K562 treated with DMSO at 1 percent for 4 hours (cell line): ENCODE measurements around the gene CCDC134. TPM values are rescaled to one million over a fixed set of nuclear protein-coding genes. Genes with fewer than 3 reads are reported as not detected.

Source experiments
- total RNA-seq: library from RNA; unstranded; fragments of 300-600 nt; gene quantifications from 2 replicates; pipeline ENCODE4 v1.2.3, GENCODE V29; 2022; ENCODE audit not compliant: insufficient read depth

The CCDC134 gene
- 2.4 and 4.0 TPM in 2 replicates for total RNA-seq

GRCh38 chr22:41800348-41801146, at the start of gene CCDC134:
Gene CCDC134, plus strand, starts transcription at chr22:41800679. Its CDS starts 8,212 bp downstream, at chr22:41808891.

GRCh38 chr22:41832553-41833368, 32.3 kb downstream of the CCDC134 start, which contains the start of gene SREBF2:
Gene SREBF2, plus strand, starts transcription at chr22:41833105. Its CDS starts 166 bp downstream, at chr22:41833271.

Other genes starting within 250 kb of the CCDC134 start
- gene CSDC2, start 239.7 kb upstream of the CCDC134 start, total RNA-seq, result not detected in 2 replicates
- 41.3 and 54.8 TPM in 2 replicates for gene PMM1, start 210.8 kb upstream of the CCDC134 start, total RNA-seq
- 12.7 and 14.7 TPM in 2 replicates for gene DESI1, start 179.6 kb upstream of the CCDC134 start, total RNA-seq
- gene XRCC6, start 179.4 kb upstream of the CCDC134 start, total RNA-seq, result 255 and 261 TPM in 2 replicates
- gene SNU13, start 111.8 kb upstream of the CCDC134 start, total RNA-seq, result 112 and 113 TPM in 2 replicates
- gene MEI1, start 101.2 kb upstream of the CCDC134 start, total RNA-seq, result not detected in 2 replicates
- 83.4 and 90.6 TPM in 2 replicates for gene SREBF2, start 32.4 kb downstream of the CCDC134 start, total RNA-seq
- not detected in 2 replicates for gene SHISA8, start 114.4 kb downstream of the CCDC134 start, total RNA-seq
- gene TNFRSF13C, start 126.1 kb downstream of the CCDC134 start, total RNA-seq, result 0.40 and 0.42 TPM in 2 replicates
- 39.0 and 39.2 TPM in 2 replicates for gene CENPM, start 146.5 kb downstream of the CCDC134 start, total RNA-seq
- gene SEPTIN3, start 168.8 kb downstream of the CCDC134 start, total RNA-seq, result 0.25 TPM in 1 of 2 replicates, not detected in the other
- gene WBP2NL, start 198.1 kb downstream of the CCDC134 start, total RNA-seq, result not detected in 2 replicates